RWPE2 (cell line): ENCODE results near the gene WNT9A.

ENCODE experiments used
- ATAC-seq: fragments of 200-7000 bp; cut with Tn5 transposase; 3 replicates; pipeline ENCODE4 v1.9.1; 2021; ENCODE audit warnings: low read depth
- DNase-seq: peaks from one replicate; pipeline ENCODE4 v3.0.0-alpha.2; 2020; ENCODE audit warnings: low spot score
- H3K27ac ChIP-seq: fragments of 450-650 bp; 2 replicates; pipeline ENCODE4 v1.5.1; 2017; ENCODE audit warnings: mild to moderate bottlenecking; ENCODE audit not compliant: poor library complexity, severe bottlenecking
- H3K27me3 ChIP-seq: fragments of 250-450 bp; sonication (Bioruptor Pico); 2 replicates; pipeline ENCODE4 v1.5.1; 2021; ENCODE audit warnings: mild to moderate bottlenecking, moderate library complexity; ENCODE audit not compliant: insufficient read depth, poor library complexity, severe bottlenecking
- H3K36me3 ChIP-seq: fragments of 250-450 bp; sonication (Bioruptor Pico); 2 replicates; pipeline ENCODE4 v1.5.1; 2020; ENCODE audit warnings: low read depth, mild to moderate bottlenecking, moderate library complexity
- H3K4me1 ChIP-seq: fragments of 250-450 bp; sonication (Bioruptor Pico); 2 replicates; pipeline ENCODE4 v1.5.1; 2021; ENCODE audit warnings: mild to moderate bottlenecking, moderate library complexity; ENCODE audit not compliant: insufficient read depth, poor library complexity, severe bottlenecking
- H3K4me3 ChIP-seq: fragments of 250-450 bp; sonication (Bioruptor Pico); 2 replicates; pipeline ENCODE4 v1.5.1; 2021; ENCODE audit warnings: mild to moderate bottlenecking, moderate library complexity; ENCODE audit not compliant: severe bottlenecking
- H3K9me3 ChIP-seq: fragments of 250-450 bp; sonication (Bioruptor Pico); 2 replicates; pipeline ENCODE4 v1.5.1; 2021; ENCODE audit warnings: mild to moderate bottlenecking, moderate library complexity; ENCODE audit not compliant: severe bottlenecking
- CTCF ChIP-seq: fragments of 450-650 bp; IDR thresholded peaks from one replicate; pipeline ENCODE4 v1.5.1; 2017; ENCODE audit warnings: mild to moderate bottlenecking, moderate library complexity; ENCODE audit not compliant: poor library complexity, severe bottlenecking

WNT9A gene

DNA sequence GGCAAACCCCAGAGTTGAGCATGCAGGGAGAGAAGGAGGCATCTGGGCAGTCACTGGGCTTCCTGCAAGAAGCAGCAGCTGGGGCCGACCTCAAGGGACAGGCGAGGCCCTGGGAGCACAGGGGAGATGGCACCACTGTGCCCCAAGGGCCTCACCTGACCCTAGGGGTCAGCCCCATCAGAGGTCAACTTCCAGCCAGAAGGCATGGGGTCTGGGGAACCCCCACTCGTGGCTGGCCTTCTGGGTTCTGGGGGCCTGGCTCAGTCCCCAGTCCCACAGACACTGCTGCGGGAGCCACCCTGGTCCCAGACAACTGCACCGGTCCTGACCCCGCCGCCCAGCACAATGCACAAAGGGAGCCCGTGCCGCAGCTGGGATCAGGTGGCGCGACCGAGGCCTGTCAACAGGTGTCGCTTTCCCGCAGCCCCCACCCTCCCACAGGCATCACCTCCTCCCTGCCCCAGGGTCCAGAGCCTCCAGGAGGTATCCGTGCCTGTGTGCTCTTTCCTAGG is 6.2 kb downstream of the WNT9A start:
- no peak for TF ChIP-seq CTCF
- H3K27ac ChIP-seq, result no peak overlapping the region
- peak; percentile 21 for DNase-seq
- no peaks in the 10 kb centered on the region for H3K36me3 ChIP-seq
- H3K9me3 ChIP-seq, result no peaks in the 10 kb centered on the region
- no peaks in the 10 kb centered on the region for H3K4me1 ChIP-seq
- no peaks in the 10 kb centered on the region for H3K27me3 ChIP-seq
- no peak for ATAC-seq
- no peak overlapping the region for H3K4me3 ChIP-seq

- no peaks in the 10 kb centered on the region for H3K4me1 ChIP-seq
- H3K27ac ChIP-seq, result no peak overlapping the region
- H3K9me3 ChIP-seq, result no peaks in the 10 kb centered on the region
- H3K4me3 ChIP-seq, result no peak overlapping the region
- no peak for TF ChIP-seq CTCF
- DNase-seq, result peak; percentile 41
- H3K36me3 ChIP-seq, result no peaks in the 10 kb centered on the region
- no peak for ATAC-seq
- no peaks in the 10 kb centered on the region for H3K27me3 ChIP-seq
Measured at GRCh38 chr1:227940791-227941241, 6.9 kb downstream of the WNT9A start.

DNA sequence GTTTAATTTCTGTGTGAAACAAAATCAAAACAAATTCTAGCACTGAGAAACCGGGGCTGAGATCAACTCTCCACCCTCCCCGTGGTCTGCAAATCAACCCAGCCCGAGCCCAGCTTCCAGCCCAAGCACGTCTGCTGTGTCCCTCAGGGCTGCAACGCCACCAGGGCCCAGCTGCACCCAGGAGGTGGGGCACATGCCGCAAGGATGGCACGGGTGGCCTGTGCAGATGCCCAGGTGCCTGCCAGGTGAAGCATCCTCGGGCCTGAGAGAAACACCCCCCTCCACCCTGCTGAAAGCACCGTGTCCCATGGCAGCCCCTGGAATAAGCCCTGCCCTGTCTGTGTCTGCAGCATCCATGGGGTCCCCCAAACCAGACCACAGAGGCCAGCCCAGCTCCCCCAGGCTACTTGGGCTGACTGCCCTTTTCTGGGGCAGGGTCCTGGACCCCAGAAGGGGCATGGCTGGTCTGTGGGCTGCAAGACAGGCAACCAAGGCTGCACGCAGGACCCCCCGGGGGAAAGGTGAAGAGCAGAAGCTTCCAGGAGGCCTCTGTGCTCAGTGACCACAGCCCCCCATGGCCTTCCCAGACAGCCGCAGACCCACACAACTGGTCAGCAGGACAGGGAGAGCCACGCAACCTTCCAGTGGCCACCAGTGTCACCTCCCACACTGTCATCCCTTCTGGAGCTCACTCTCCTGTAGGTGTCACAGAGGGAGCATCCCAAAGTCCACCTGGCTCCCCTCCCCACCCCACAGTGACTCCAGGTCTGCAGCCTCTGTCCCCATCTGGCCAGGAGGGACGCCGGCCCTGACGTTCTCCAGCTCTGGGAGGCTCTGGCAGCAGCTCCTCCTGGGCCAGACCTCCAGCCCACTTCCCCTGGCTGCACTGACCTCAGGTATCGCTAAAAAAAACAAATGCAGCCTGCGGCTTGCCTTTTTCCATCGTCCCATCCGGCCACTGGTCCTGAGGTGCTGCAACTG is 7.7 kb downstream of the WNT9A start:
- H3K36me3 ChIP-seq, result no peaks in the 10 kb centered on the region
- H3K27ac ChIP-seq, result no peak overlapping the region
- DNase-seq, result peak; percentile 14
- H3K9me3 ChIP-seq, result no peaks in the 10 kb centered on the region
- H3K4me1 ChIP-seq, result no peaks in the 10 kb centered on the region
- no peak overlapping the region for H3K4me3 ChIP-seq
- TF ChIP-seq CTCF, result no peak
- H3K27me3 ChIP-seq, result no peaks in the 10 kb centered on the region
- no peak for ATAC-seq

DNA sequence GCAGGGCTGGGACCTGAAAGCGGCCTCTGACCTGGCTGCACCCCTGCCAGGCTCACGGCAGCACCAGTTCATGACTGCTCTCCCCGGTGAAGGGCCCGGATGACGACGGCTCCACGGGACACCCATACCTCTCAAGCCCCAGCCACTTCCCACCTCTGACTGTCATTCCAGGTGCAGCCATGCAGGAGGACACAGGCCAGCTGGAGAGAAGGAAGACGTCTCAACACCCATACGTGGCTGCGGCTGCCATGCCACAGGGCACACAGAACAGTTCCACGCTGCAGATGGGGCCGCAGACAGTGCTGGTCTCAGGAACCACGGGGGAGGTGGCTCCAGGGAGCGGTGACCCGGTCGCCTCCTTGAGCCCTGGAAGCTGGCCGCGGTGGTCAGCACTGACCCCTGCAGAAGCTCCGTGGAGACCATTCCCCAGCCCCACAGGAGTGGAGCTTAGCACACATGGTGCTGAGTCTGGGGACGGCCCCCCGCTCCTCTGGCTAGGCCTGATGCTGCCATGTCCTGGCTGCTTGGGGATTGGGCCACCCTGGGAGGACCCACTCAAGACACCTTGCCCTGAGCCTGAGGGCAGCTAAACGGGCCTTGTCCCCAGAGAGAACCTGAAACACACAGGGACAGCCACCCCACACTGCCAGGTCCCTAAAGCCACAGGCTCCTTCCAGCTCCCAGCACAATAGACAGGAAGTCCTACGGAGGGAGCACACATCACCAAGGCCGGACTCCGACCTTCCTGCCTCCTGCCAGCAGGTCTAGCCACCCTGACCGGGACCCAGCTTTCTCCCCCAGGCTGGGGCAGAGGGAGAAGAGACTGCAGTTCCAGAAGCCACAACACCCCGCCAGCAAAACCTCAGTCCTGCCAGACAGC is 8.6 kb downstream of the WNT9A start:
- ATAC-seq, result no peak
- Histone ChIP-seq H3K4me3 (no peak overlapping the region), H3K4me1 (no peaks in the 10 kb centered on the region), H3K36me3 (no peaks in the 10 kb centered on the region), H3K9me3 (no peaks in the 10 kb centered on the region), H3K27ac (no peak overlapping the region), H3K27me3 (no peaks in the 10 kb centered on the region)
- TF ChIP-seq CTCF, result no peak
- peak; percentile 16 for DNase-seq
